ENCODE results near the gene IRAK2. TPM values are rescaled to one million over a fixed set of nuclear protein-coding genes. Genes with fewer than 3 reads are reported as not detected.

The IRAK2 gene
- total and polyA plus RNA-seq, 3 donors from 2014 or later = 2.1 to 3.8 (median 3.7) TPM

DNA sequence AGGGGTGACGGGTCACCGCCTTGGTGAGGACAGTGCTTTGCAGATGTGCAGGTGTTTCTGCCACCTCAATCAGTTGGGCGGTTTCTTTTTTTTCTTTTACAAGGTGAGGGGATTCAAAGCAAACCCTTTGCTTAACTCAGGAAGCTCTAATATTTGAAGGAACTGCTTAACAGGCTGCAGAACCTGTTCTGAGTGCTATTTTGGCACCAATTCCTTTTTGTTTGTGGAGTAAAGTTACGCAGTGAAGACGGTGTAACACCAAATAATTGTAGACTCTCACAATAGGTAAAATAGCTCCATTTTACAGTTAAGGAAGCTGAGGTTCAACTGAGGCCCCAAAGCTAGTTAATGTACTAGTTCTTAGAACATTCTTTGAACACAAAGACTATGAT, 121.4 kb downstream of the IRAK2 start:
- no peaks in the 10 kb centered on the region for H3K36me3 ChIP-seq (ENCODE audit: low read depth, missing control alignments)
- no peaks in the 10 kb centered on the region for H3K27me3 ChIP-seq
- intact Hi-C loops (cut with DNase I; ENCODE audit: low total_unique reads) = no loop called here
- no peak for DNase-seq
- TF ChIP-seq, protein P1, sequence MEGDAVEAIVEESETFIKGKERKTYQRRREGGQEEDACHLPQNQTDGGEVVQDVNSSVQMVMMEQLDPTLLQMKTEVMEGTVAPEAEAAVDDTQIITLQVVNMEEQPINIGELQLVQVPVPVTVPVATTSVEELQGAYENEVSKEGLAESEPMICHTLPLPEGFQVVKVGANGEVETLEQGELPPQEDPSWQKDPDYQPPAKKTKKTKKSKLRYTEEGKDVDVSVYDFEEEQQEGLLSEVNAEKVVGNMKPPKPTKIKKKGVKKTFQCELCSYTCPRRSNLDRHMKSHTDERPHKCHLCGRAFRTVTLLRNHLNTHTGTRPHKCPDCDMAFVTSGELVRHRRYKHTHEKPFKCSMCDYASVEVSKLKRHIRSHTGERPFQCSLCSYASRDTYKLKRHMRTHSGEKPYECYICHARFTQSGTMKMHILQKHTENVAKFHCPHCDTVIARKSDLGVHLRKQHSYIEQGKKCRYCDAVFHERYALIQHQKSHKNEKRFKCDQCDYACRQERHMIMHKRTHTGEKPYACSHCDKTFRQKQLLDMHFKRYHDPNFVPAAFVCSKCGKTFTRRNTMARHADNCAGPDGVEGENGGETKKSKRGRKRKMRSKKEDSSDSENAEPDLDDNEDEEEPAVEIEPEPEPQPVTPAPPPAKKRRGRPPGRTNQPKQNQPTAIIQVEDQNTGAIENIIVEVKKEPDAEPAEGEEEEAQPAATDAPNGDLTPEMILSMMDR (IDR thresholded peaks at IDR 0.05) = no peak
- no peak for TF ChIP-seq POLR2A (IDR thresholded peaks at IDR 0.05)
- no peaks in the 10 kb centered on the region for H3K9me3 ChIP-seq
- 95 to 96% methylated on average over 5 of the region's 5 CpGs for WGBS, 2 donors
- no peaks in the 10 kb centered on the region for H3K4me1 ChIP-seq
- no peak overlapping the region for H3K27ac ChIP-seq
- no peak overlapping the region for H3K4me3 ChIP-seq

DNA sequence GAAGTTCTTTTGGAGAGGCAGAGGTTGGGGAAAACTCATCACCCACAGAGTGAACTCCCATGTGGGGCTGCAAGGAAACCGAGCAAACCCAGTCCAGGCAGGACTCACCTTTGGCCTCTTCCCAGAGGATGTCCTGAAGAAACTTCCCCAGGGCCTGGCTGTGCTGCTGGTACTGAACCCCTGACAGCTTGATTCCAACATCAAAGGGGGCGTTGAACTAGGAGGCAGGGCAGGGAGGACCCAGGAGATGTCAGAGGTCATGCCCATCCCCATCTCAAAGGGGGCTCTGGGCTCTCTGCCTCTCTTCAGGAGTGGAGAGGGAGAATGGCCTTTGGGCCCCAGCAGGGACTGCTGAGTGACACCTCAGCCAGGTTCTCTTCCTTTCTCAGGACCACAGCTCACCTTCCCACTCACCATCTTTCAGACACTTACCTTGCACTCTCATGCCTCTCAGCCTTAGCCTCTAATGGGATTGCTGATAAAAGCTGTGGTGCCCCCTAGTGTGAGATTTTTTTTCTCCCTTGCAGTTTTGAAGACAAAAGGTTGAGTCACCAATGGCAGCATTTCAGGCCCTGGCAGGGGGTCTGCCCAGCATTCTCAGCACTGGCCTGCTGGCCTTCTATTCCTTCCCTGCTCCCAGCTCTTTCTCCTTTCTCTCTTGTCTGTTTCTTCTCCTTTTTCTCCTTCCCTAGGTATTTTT, 122.0 kb downstream of the IRAK2 start:
- peak; percentile 62 for DNase-seq
- Histone ChIP-seq H3K27ac (no peak overlapping the region), H3K4me3 (no peak overlapping the region), H3K9me3 (no peaks in the 10 kb centered on the region), H3K36me3 (ENCODE audit: low read depth, missing control alignments) (no peaks in the 10 kb centered on the region), H3K27me3 (no peaks in the 10 kb centered on the region), H3K4me1 (no peaks in the 10 kb centered on the region)
- 59 to 90% methylated on average over 1 to 2 of the region's 2 CpGs for WGBS, 2 donors
- intact Hi-C loops (cut with DNase I; ENCODE audit: low total_unique reads) = no loop called here
- TF ChIP-seq, protein P1 (IDR thresholded peaks at IDR 0.05) = peak in 2 of 3 experiments; percentile 8 to 33
- no peak for TF ChIP-seq POLR2A (IDR thresholded peaks at IDR 0.05)

DNA sequence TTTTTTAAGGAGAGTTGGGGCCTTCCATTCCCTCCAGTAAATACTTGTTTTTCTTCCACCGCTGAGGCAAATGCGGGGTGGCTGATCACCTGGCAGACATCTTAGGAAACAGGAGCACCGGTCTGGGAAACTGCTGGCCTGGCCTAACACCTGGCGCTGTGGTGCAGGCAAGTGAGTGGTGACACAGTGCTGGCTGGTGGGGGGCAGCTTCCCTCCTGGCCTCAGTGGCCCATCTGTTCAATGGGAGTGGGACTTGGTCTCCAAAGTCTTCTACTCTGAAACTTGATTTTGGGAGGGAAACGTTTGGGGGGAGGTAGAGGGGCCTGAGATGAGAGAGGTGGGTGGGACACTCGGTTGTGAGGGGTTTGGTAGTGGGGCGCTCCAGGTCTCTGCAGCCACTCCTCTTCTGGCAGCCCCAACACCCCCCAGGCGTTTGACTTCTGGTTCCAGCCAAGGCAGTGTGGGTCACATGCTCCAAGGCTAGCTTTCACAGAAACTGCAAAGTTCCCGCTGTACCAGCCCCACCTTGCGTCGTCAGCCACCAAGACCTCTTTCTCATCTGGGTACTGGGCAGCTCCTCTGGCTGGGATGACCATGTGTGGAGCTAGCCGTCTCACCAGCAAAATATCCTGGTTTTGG, 123.3 kb downstream of the IRAK2 start:
- H3K27ac ChIP-seq = no peak overlapping the region
- no peaks in the 10 kb centered on the region for H3K4me1 ChIP-seq
- TF ChIP-seq, protein P1 (IDR thresholded peaks at IDR 0.05) = no peak
- no peak for TF ChIP-seq POLR2A (IDR thresholded peaks at IDR 0.05)
- intact Hi-C loops (cut with DNase I; ENCODE audit: low total_unique reads) = no loop called here
- no peaks in the 10 kb centered on the region for H3K36me3 ChIP-seq (ENCODE audit: low read depth, missing control alignments)
- no peaks in the 10 kb centered on the region for H3K9me3 ChIP-seq
- no peaks in the 10 kb centered on the region for H3K27me3 ChIP-seq
- no peak for DNase-seq
- H3K4me3 ChIP-seq = no peak overlapping the region
- WGBS, 2 donors = 89 to 90% methylated on average over 12 of the region's 12 CpGs

DNA sequence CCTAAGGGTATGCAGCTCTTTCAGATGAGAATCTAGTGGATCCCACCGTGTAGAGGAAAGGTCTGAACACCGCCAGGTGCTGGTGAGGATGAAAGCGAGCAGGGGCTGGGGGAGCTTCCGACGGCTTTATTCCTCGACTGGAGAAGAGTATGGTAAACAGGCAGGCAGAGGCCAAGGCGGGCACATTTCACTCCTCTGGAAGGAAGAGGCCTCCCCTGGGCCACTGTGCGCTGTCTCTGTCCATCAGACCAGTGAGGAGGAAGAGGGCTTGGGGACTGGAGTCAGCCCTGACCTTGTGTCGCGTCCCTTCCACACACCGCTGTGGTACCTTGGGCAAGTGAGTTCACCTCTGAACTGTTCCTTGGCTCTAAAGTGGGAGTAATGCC, 123.8 kb downstream of the IRAK2 start:
- Histone ChIP-seq H3K36me3 (ENCODE audit: low read depth, missing control alignments) (no peaks in the 10 kb centered on the region), H3K27me3 (no peaks in the 10 kb centered on the region), H3K9me3 (no peaks in the 10 kb centered on the region), H3K4me3 (no peak overlapping the region), H3K4me1 (no peaks in the 10 kb centered on the region), H3K27ac (no peak overlapping the region)
- intact Hi-C loops (cut with DNase I; ENCODE audit: low total_unique reads) = no loop called here
- TF ChIP-seq, protein P1 (IDR thresholded peaks at IDR 0.05) = no peak
- TF ChIP-seq POLR2A (IDR thresholded peaks at IDR 0.05) = no peak
- DNase-seq = no peak
- 82 to 98% methylated on average over 11 of the region's 11 CpGs for WGBS, 2 donors
